Measurements from ENCODE around the gene CXCL8.

- TF ChIP-seq CTCF (IDR thresholded peaks at IDR 0.05) (no peak), POLR2A (IDR thresholded peaks at IDR 0.05) (no peak)
Observed at GRCh38 chr4:73706811-73707210, 33.6 kb upstream of the CXCL8 start.
